Pons (tissue), 1 donor: ENCODE data around the gene EIF4G3.
"Not testable (repeated sequence)": the region's sequence is repeated elsewhere in the genome, so short reads cannot be mapped to it uniquely, and the experiment has no call there.

ENCODE experiments used
- DNase-seq: peaks from one replicate; pipeline ENCODE4 v3.0.0-alpha.2; 2016; ENCODE audit warnings: low spot score

The EIF4G3 gene

GRCh38 chr1:21153388-21153787, 23.3 kb downstream of the EIF4G3 start:
- DNase-seq: no peak

- peak; percentile 54 for DNase-seq
These were observed 24.1 kb downstream of the EIF4G3 start for GRCh38 chr1:21152423-21153100.

- DNase-seq: peak; percentile 51
These were observed 26.8 kb downstream of the EIF4G3 start for GRCh38 chr1:21149855-21150432.

- DNase-seq: peak; percentile 79
These were observed 27.3 kb downstream of the EIF4G3 start for GRCh38 chr1:21149430-21149854.

- no peak for DNase-seq
These were observed 32.9 kb downstream of the EIF4G3 start for GRCh38 chr1:21143752-21144151.

GRCh38 chr1:21143138-21143537, 33.6 kb downstream of the EIF4G3 start:
- DNase-seq: no peak

GRCh38 chr1:21141030-21141429, 35.7 kb downstream of the EIF4G3 start:
- no peak for DNase-seq

GRCh38 chr1:21139601-21140000, 37.1 kb downstream of the EIF4G3 start:
- DNase-seq: peak; percentile 51

GRCh38 chr1:21136344-21136743, 40.4 kb downstream of the EIF4G3 start:
- not testable (repeated sequence) for DNase-seq

GRCh38 chr1:21131200-21131599, 45.5 kb downstream of the EIF4G3 start:
- no peak for DNase-seq

- DNase-seq: no peak
These were observed 47.3 kb downstream of the EIF4G3 start for GRCh38 chr1:21129407-21129806.

- DNase-seq: no peak
These were observed 50.4 kb downstream of the EIF4G3 start for GRCh38 chr1:21126324-21126723.

GRCh38 chr1:21124846-21125245, 51.9 kb downstream of the EIF4G3 start:
- DNase-seq: no peak

- DNase-seq: no peak
These were observed 53.3 kb downstream of the EIF4G3 start for GRCh38 chr1:21123287-21123948.

- no peak for DNase-seq
These were observed 54.8 kb downstream of the EIF4G3 start for GRCh38 chr1:21121764-21122471.

GRCh38 chr1:21118167-21118566, 58.5 kb downstream of the EIF4G3 start:
- DNase-seq: no peak

- DNase-seq: peak; percentile 96
These were observed 59.1 kb downstream of the EIF4G3 start for GRCh38 chr1:21117597-21118001.

- no peak for DNase-seq
These were observed 59.5 kb downstream of the EIF4G3 start for GRCh38 chr1:21117159-21117558.

- peak; percentile 31 for DNase-seq
These were observed 61.5 kb downstream of the EIF4G3 start for GRCh38 chr1:21115098-21115760.

GRCh38 chr1:21114431-21114830, 62.3 kb downstream of the EIF4G3 start:
- peak; percentile 36 for DNase-seq

GRCh38 chr1:21110163-21110562, 66.5 kb downstream of the EIF4G3 start:
- DNase-seq: no peak

GRCh38 chr1:21106709-21107108, 70.0 kb downstream of the EIF4G3 start:
- DNase-seq: no peak
